PFSK-1 (cell line): ENCODE results near the gene EXTL1.

Experiments used
- FOXP2 ChIP-seq: optimal IDR thresholded peaks from 2 replicates; pipeline ENCODE3; 2011; ENCODE audit warnings: borderline replicate concordance, control low read depth, inconsistent platforms; ENCODE audit not compliant: insufficient read depth; ENCODE audit errors: extremely low read length, extremely low read depth
- POLR2AphosphoS5 ChIP-seq: IDR thresholded peaks from 2 replicates; pipeline ENCODE4 v1.6.1; 2012; ENCODE audit warnings: low read depth, mild to moderate bottlenecking, control low read depth, low read length, moderate library complexity
- SIN3A ChIP-seq: IDR thresholded peaks from 2 replicates; pipeline ENCODE4 v1.6.1; 2012; ENCODE audit warnings: mild to moderate bottlenecking, low read length, moderate library complexity, borderline replicate concordance; ENCODE audit not compliant: insufficient read depth
- TAF1 ChIP-seq: IDR thresholded peaks from 2 replicates; pipeline ENCODE4 v1.6.1; 2012; ENCODE audit warnings: low read length, control low read depth, borderline replicate concordance; ENCODE audit not compliant: insufficient read depth
- TF ChIP-seq, protein P1 (sequence below), 2 experiments: IDR thresholded peaks; 2 replicates each; pipeline versions ENCODE4 v1.6.1 to v1.8.0; 2011 to 2012; ENCODE audit warnings: low read depth in 2 of 2, low read length in 2 of 2, control low read depth in 1 of 2, inconsistent platforms in 1 of 2, mild to moderate bottlenecking in 1 of 2, moderate library complexity in 1 of 2; ENCODE audit not compliant: insufficient read depth in 1 of 2

EXTL1 gene

DNA sequence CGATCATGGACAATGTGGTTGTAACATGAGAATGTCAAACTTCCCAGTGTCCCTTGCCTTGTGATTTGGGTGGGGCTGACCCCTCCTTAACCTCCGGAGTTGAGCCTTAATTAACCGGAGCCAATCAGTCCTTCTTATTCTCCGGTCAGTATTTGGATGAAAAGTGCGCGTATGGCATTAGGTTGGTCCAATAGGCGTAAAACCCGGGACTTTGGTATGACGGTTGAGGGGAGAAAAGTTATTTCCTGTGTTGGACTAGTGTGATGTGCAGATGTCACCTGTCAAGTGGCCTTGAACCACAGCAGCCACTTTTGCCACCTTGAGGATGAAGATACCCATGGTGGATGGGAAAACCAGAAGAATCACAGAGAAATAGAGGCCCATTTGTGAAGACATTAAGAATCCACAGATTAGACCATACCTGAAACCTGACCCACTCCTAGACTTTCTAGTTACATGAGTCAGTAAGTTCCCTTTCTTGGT, 28.8 kb upstream of the EXTL1 start:
- TF ChIP-seq SIN3A (no peak), FOXP2 (no peak), POLR2AphosphoS5 (no peak), TAF1 (no peak)
- TF ChIP-seq, protein P1, sequence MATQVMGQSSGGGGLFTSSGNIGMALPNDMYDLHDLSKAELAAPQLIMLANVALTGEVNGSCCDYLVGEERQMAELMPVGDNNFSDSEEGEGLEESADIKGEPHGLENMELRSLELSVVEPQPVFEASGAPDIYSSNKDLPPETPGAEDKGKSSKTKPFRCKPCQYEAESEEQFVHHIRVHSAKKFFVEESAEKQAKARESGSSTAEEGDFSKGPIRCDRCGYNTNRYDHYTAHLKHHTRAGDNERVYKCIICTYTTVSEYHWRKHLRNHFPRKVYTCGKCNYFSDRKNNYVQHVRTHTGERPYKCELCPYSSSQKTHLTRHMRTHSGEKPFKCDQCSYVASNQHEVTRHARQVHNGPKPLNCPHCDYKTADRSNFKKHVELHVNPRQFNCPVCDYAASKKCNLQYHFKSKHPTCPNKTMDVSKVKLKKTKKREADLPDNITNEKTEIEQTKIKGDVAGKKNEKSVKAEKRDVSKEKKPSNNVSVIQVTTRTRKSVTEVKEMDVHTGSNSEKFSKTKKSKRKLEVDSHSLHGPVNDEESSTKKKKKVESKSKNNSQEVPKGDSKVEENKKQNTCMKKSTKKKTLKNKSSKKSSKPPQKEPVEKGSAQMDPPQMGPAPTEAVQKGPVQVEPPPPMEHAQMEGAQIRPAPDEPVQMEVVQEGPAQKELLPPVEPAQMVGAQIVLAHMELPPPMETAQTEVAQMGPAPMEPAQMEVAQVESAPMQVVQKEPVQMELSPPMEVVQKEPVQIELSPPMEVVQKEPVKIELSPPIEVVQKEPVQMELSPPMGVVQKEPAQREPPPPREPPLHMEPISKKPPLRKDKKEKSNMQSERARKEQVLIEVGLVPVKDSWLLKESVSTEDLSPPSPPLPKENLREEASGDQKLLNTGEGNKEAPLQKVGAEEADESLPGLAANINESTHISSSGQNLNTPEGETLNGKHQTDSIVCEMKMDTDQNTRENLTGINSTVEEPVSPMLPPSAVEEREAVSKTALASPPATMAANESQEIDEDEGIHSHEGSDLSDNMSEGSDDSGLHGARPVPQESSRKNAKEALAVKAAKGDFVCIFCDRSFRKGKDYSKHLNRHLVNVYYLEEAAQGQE (IDR thresholded peaks at IDR 0.05; ENCODE audit: insufficient read depth in 1 of 2, low read depth in 2 of 2, low read length in 2 of 2) = no peak

DNA sequence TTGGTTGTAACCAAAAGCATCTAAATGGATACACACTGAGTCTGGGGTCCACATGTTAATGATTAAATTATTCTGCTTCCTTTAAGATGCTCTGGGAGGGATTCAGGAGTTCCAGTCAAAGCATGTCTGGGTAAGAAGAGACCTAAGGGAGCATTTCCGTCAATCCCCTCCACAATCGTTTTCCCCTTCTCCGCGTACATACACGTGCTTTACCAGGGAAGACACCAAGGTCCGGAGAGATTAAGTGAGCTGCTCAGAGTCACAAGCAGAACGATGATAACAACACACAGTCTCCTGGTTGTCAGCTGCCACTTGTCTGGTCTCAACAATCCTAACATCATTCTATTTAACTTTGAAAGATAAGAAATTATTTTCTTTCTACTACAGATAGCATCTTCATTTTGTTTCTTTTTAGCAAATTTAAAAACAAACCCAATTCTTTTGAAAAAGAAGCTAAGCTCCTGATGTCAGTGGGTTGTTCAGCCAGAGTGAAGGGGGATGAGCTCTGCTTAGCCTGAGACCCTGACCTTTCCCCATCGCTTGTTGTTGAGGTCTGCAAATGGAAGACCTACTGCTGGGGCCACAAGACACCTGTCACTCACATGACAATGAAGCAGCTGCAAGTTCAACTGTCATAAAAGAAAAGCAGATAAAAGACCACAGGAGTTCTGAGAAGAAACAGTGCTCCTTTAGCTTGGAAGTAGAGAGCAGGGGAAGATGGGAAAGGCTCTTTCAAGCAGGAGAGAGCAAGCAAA, 28.2 kb upstream of the EXTL1 start:
- TF ChIP-seq SIN3A = no peak
- no peak for TF ChIP-seq POLR2AphosphoS5
- TF ChIP-seq, protein P1 (IDR thresholded peaks at IDR 0.05; ENCODE audit: insufficient read depth in 1 of 2, low read depth in 2 of 2, low read length in 2 of 2) = no peak
- no peak for TF ChIP-seq TAF1
- no peak for TF ChIP-seq FOXP2

DNA sequence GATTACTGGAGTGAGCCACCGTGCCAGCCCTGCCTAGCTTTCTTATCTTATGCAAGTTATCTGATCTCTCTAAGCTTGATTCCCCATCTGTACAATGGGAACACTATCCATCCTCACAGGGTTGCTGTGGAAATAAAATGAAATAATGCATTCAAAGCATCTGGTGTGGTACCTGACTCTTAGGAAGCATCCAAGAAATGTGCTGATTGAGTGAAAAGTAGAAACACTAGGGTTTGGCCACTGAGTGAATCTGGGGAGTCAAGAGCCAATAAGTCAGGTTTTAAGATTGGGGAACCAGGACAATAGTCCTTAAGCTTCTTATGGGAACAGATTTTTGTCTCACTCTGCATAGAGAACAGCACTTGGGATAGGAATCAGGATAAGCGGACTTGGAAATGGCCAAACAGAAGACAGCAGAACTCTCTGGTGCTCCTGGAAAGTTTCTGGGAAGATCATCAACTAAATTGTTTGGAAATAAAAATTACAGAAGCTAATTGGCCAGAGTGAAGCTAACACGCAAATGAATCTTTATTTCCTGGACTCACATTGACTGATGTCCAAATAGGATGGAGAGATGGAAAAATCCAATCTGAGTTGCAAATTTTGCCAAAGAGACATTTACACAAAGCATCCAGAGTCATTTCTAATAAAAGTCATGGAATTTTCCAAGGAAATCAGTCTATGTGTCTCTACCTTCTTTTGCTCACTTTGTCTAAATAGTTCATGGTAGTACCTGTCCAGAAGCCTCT, 27.0 kb upstream of the EXTL1 start:
- no peak for TF ChIP-seq FOXP2
- TF ChIP-seq TAF1 = no peak

DNA sequence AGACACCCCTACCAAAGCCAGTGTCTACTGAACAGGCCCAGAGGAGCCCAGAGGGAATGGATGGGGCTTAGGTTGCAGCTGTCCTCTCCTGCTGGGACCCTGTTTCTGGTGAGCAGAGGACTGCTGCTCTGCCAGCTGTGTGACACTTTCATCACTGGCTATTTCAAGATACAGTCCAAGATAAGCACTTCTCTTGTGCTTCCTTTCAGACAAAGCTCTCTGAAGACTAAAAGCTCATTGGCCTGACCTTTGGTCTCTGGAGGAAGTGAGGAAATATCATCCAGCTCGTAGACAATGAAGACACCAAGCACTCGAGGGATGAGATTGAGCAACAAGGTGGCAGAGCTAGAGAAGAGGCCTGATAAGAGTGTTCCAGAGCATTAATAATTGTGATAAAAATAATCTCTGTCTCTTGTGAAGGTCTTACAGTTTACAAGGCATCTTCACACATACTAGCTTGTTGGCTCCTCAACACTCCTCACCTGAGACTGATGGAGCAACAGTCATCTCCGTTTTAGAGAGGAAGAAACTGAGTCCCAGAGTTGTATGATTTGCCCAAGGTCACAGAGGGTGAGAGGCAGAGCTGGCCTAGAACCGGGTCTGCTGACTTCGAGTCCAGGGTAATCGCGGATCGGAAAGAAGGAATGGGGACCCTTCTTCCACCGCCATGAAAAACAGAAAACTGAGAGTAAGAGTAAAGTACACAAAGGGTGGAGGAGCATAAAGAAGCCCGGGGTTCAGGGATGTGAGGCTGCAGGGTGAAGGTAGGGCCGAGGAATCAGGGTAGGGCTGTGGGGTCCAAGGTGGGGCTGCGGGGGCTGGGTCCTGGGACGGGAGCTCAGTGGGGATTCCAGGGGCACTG, 24.4 kb upstream of the EXTL1 start:
- no peak for TF ChIP-seq POLR2AphosphoS5
- TF ChIP-seq FOXP2 = no peak
- TF ChIP-seq, protein P1 (IDR thresholded peaks at IDR 0.05; ENCODE audit: insufficient read depth in 1 of 2, low read depth in 2 of 2, low read length in 2 of 2) = no peak
- TF ChIP-seq TAF1 = no peak
- no peak for TF ChIP-seq SIN3A
